ENCODE data around the gene CAMK1D.
"Not testable (repeated sequence)": the region's sequence is repeated elsewhere in the genome, so short reads cannot be mapped to it uniquely, and the experiment has no call there.

The CAMK1D gene

GRCh38 chr10:12810046-12810445 is 460.7 kb downstream of the CAMK1D start:
- DNase-seq = not testable (repeated sequence)

- no peak for DNase-seq
Observed at GRCh38 chr10:12811826-12812225, 462.5 kb downstream of the CAMK1D start.

- no peak for DNase-seq
Observed at GRCh38 chr10:12812571-12812970, 463.2 kb downstream of the CAMK1D start.

- no peak for DNase-seq
Observed at GRCh38 chr10:12814166-12814565, 464.8 kb downstream of the CAMK1D start.

- DNase-seq = no peak
Observed at GRCh38 chr10:12819071-12819470, 469.7 kb downstream of the CAMK1D start.

- no peak for DNase-seq
Observed at GRCh38 chr10:12819656-12820055, 470.3 kb downstream of the CAMK1D start.

- DNase-seq = no peak
Observed at GRCh38 chr10:12822126-12822892, 473.0 kb downstream of the CAMK1D start.

GRCh38 chr10:12822893-12823170 is 473.5 kb downstream of the CAMK1D start:
- DNase-seq = no peak

GRCh38 chr10:12823328-12823727 is 474.0 kb downstream of the CAMK1D start:
- DNase-seq = no peak

GRCh38 chr10:12825260-12825849 is 476.0 kb downstream of the CAMK1D start:
- DNase-seq = no peak

GRCh38 chr10:12826800-12827372 is 477.5 kb downstream of the CAMK1D start:
- no peak for DNase-seq

GRCh38 chr10:12828736-12829135 is 479.4 kb downstream of the CAMK1D start:
- no peak for DNase-seq

GRCh38 chr10:12829831-12830390 is 480.6 kb downstream of the CAMK1D start:
- no peak for DNase-seq

- no peak for DNase-seq
Observed at GRCh38 chr10:12832096-12832495, 482.7 kb downstream of the CAMK1D start.

GRCh38 chr10:12833451-12833850 is 484.1 kb downstream of the CAMK1D start:
- no peak for DNase-seq

GRCh38 chr10:12834116-12834665 is 484.8 kb downstream of the CAMK1D start:
- no peak for DNase-seq

GRCh38 chr10:12834721-12835120 is 485.4 kb downstream of the CAMK1D start:
- no peak for DNase-seq

GRCh38 chr10:12835709-12836108 is 486.4 kb downstream of the CAMK1D start:
- DNase-seq = no peak

- DNase-seq = no peak
Observed at GRCh38 chr10:12838366-12838765, 489.0 kb downstream of the CAMK1D start.

- DNase-seq = no peak
Observed at GRCh38 chr10:12838995-12839927, 489.9 kb downstream of the CAMK1D start.

GRCh38 chr10:12839941-12840611 is 490.7 kb downstream of the CAMK1D start:
- DNase-seq = peak; percentile 9

- no peak for DNase-seq
Observed at GRCh38 chr10:12841426-12841825, 492.1 kb downstream of the CAMK1D start.

All from NCI-H2171 (cell line).